Measurements from ENCODE around the gene RGS3. TPM values are rescaled to one million over a fixed set of nuclear protein-coding genes. Genes with fewer than 3 reads are reported as not detected.
"Not testable (repeated sequence)": the region's sequence is repeated elsewhere in the genome, so short reads cannot be mapped to it uniquely, and the experiment has no call there.

Gene RGS3
- total RNA-seq, 1 donor from 2014 or later, result 158 TPM

- Histone ChIP-seq H3K4me3 (ENCODE audit: low read depth, low read length) (no peak overlapping the region), H3K27me3 (ENCODE audit: control insufficient read depth, insufficient read depth, low read length) (no peaks in the 10 kb centered on the region), H3K36me3 (ENCODE audit: control insufficient read depth, insufficient read depth, low read length) (peaks cover 2% of the 10 kb centered on the region)
- TF ChIP-seq CTCF (IDR thresholded peaks at IDR 0.05; ENCODE audit: insufficient read depth, low read length, poor library complexity, severe bottlenecking), result no peak
- no peak for DNase-seq (ENCODE audit: low read depth)
Observed at GRCh38 chr9:113547501-113547900, 84.0 kb downstream of the RGS3 start.

GRCh38 chr9:113548221-113549041 lies 84.9 kb downstream of the RGS3 start:
- DNase-seq (ENCODE audit: low read depth), result no peak
- Histone ChIP-seq H3K36me3 (ENCODE audit: control insufficient read depth, insufficient read depth, low read length) (peaks cover 2% of the 10 kb centered on the region), H3K27me3 (ENCODE audit: control insufficient read depth, insufficient read depth, low read length) (no peaks in the 10 kb centered on the region), H3K4me3 (ENCODE audit: low read depth, low read length) (no peak overlapping the region)
- TF ChIP-seq CTCF (IDR thresholded peaks at IDR 0.05; ENCODE audit: insufficient read depth, low read length, poor library complexity, severe bottlenecking), result no peak

- not testable (repeated sequence) for H3K36me3 ChIP-seq (ENCODE audit: control insufficient read depth, insufficient read depth, low read length); H3K27me3 ChIP-seq (ENCODE audit: control insufficient read depth, insufficient read depth, low read length); H3K4me3 ChIP-seq (ENCODE audit: low read depth, low read length); DNase-seq (ENCODE audit: low read depth)
Observed at GRCh38 chr9:113549892-113550291, 86.4 kb downstream of the RGS3 start.

GRCh38 chr9:113556877-113557593 lies 93.5 kb downstream of the RGS3 start:
- no peak for DNase-seq (ENCODE audit: low read depth)

GRCh38 chr9:113558632-113559502 lies 95.3 kb downstream of the RGS3 start:
- no peak for TF ChIP-seq CTCF (IDR thresholded peaks at IDR 0.05; ENCODE audit: insufficient read depth, low read length, poor library complexity, severe bottlenecking)
- DNase-seq (ENCODE audit: low read depth), result no peak
- Histone ChIP-seq H3K4me3 (ENCODE audit: low read depth, low read length) (no peak overlapping the region), H3K36me3 (ENCODE audit: control insufficient read depth, insufficient read depth, low read length) (no peaks in the 10 kb centered on the region), H3K27me3 (ENCODE audit: control insufficient read depth, insufficient read depth, low read length) (no peaks in the 10 kb centered on the region)

More at GRCh38 chr9:113556877-113557593, 93.5 kb downstream of the RGS3 start:
- H3K27me3 ChIP-seq (ENCODE audit: control insufficient read depth, insufficient read depth, low read length), result no peaks in the 10 kb centered on the region
- H3K4me3 ChIP-seq (ENCODE audit: low read depth, low read length), result no peak overlapping the region
- TF ChIP-seq CTCF (IDR thresholded peaks at IDR 0.05; ENCODE audit: insufficient read depth, low read length, poor library complexity, severe bottlenecking), result no peak
- H3K36me3 ChIP-seq (ENCODE audit: control insufficient read depth, insufficient read depth, low read length), result no peaks in the 10 kb centered on the region

Measured in kidney epithelial cell (primary cell).